ENCODE results near the gene CARD19.

DNA sequence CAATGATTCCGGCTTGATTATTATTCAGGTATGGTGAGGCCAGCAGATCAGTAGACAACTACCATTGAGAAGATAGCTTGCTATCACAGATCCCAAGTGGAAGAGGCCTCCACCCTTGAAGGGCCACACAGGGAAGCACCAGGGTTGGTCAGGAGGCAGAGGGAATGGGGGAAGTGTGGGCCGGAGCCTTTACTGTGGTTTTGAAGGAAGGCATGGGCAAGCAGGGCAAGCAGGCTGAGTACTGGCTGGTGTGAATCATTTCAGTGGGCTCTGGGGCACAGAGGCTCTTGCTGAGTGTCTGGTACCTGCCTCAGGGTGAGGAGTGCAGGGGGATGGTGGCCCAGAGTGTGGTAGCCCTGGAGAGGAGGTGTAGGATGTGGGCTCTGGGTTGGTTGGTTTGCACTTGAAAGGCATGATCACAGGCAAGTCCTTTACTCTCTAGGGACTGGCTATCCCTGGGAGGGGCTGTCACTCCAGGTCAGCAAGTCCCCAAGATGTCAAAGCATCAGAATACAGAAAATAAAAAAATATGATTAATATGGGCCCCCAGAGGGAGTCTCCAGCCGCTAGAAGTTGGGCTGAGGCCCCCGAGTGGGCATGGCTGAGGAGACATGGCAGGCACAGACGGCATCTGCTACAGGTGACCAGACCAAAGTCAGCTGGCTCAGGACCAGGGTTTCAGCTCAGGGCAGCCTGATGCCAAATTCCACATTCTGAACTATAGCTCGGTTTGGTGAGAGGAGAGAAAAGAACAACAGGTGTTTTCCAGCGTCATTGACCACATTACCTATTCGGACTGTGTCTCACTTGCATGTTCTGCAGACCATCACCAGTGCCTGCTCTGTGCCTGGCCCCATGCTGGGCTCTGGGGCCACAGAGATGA lies 47.2 kb upstream of the CARD19 start:
- TF ChIP-seq, protein P1, sequence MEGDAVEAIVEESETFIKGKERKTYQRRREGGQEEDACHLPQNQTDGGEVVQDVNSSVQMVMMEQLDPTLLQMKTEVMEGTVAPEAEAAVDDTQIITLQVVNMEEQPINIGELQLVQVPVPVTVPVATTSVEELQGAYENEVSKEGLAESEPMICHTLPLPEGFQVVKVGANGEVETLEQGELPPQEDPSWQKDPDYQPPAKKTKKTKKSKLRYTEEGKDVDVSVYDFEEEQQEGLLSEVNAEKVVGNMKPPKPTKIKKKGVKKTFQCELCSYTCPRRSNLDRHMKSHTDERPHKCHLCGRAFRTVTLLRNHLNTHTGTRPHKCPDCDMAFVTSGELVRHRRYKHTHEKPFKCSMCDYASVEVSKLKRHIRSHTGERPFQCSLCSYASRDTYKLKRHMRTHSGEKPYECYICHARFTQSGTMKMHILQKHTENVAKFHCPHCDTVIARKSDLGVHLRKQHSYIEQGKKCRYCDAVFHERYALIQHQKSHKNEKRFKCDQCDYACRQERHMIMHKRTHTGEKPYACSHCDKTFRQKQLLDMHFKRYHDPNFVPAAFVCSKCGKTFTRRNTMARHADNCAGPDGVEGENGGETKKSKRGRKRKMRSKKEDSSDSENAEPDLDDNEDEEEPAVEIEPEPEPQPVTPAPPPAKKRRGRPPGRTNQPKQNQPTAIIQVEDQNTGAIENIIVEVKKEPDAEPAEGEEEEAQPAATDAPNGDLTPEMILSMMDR (IDR thresholded peaks at IDR 0.05) = no peak
- TF ChIP-seq POLR2A (IDR thresholded peaks at IDR 0.05) = no peak

All from Peyer's patch (tissue), 4 donors.